GM12801 (cell line): Measurements from ENCODE around the gene FAM9A.

Source experiments
- CTCF ChIP-seq: IDR thresholded peaks from one replicate; pipeline ENCODE4 v1.5.1; 2011; ENCODE audit warnings: control low read depth; ENCODE audit not compliant: insufficient read length; ENCODE audit errors: extremely low read depth

FAM9A gene

GRCh38 chrX:8805046-8805445 is 3.9 kb upstream of the FAM9A start:
- no peak for TF ChIP-seq CTCF

GRCh38 chrX:8803326-8803725 is 2.1 kb upstream of the FAM9A start:
- no peak for TF ChIP-seq CTCF

GRCh38 chrX:8784162-8784561 is 17.0 kb downstream of the FAM9A start:
- TF ChIP-seq CTCF = no peak

GRCh38 chrX:8783714-8784098 is 17.5 kb downstream of the FAM9A start:
- TF ChIP-seq CTCF = no peak

GRCh38 chrX:8783097-8783713 is 18.0 kb downstream of the FAM9A start:
- no peak for TF ChIP-seq CTCF

- no peak for TF ChIP-seq CTCF
Measured at GRCh38 chrX:8782595-8782994, 18.6 kb downstream of the FAM9A start.

- no peak for TF ChIP-seq CTCF
Measured at GRCh38 chrX:8773117-8773516, 28.1 kb downstream of the FAM9A start.
